GM19351 (cell line): Measurements from ENCODE around the gene CBLC.
A peak's percentile ranks its signal among the peaks of the same experiment; 100 is the strongest.
"Not testable (repeated sequence)": the region's sequence is repeated elsewhere in the genome, so short reads cannot be mapped to it uniquely, and the experiment has no call there.

Experiments
- ATAC-seq: cut with Tn5 transposase; IDR thresholded peaks from one replicate; pipeline ENCODE4 v1.9.1; 2021; ENCODE audit warnings: mild to moderate bottlenecking, moderate library complexity; ENCODE audit not compliant: unreplicated experiment

The CBLC gene

DNA sequence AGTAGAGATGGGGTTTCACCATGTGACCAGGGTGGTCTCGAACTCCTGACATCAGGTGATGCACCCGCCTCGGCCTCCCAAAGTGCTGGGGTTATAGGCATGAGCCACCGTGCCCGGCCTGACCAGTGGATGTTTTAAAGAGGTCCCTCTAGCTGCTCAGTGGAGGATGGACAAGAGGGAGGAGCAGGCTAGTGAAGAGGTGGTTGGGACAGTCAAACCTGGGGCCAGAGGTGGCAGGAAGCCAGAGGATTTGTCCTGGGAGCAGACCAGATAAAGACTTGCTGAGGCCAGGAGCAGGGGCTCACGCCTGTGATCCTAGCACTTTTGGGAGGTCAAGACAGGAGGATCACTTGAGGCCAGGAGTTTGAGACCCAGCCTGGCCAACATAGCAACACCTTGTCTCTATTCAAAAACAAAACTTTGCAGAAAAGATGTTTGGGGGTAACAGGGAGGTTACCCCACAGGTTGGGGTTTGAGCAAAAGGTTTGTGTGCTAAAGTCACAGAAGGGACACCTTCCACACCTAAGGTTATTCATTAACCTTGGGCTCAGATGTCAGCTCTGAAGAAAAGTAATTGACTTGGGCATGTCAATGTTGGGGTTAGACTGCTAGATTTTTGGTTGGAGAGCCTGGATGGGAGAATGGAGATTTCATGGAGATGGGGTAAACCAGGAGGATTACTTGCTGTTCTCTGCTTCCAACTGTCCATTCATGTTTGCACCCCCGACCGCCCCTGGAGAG lies 40.2 kb downstream of the CBLC start:
- ATAC-seq: no peak

DNA sequence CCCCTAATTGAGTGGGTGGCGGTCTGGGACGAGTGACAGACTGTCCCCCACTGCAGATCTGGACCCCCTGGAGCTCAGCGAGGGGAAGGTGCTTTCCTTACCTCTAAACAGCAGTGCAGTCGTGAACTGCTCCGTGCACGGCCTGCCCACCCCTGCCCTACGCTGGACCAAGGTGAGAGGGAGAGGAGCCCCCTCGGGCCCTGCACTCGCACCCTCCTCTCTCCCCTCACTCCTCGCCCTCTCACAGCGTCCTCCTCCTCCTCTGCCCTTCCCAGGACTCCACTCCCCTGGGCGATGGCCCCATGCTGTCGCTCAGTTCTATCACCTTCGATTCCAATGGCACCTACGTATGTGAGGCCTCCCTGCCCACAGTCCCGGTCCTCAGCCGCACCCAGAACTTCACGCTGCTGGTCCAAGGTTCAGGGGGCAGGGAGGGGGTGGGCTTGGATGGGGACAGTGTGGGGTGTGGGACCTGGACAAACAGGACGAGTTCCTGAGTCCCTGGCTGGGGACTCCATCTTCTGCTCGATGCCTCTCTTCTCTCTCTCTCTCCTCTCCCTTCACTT lies 40.9 kb downstream of the CBLC start:
- ATAC-seq: no peak

GRCh38 chr19:44819246-44819832 lies 41.6 kb downstream of the CBLC start:
- ATAC-seq: no peak

- no peak for ATAC-seq
Observed at GRCh38 chr19:44820648-44821609, 43.2 kb downstream of the CBLC start.

DNA sequence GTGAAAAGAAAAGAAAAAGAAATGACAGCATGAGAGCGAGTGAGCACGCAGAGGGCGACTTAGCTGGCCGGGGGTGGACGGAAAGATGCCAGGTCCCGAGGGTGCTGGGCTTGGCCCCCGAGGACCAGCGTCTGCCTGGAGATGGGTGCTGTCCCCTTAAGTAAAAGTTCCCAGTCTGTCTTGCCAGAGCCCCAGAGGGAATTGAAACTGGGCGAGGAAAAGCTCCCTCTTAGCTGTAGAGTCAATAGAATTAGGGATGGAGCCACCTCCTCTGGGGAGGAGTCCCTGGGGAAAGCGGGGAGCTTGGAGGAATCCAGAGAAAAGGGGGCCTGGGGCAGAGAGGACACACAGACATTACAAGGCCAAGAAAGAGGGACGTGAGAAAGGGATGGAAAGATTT lies 44.5 kb downstream of the CBLC start:
- no peak for ATAC-seq

DNA sequence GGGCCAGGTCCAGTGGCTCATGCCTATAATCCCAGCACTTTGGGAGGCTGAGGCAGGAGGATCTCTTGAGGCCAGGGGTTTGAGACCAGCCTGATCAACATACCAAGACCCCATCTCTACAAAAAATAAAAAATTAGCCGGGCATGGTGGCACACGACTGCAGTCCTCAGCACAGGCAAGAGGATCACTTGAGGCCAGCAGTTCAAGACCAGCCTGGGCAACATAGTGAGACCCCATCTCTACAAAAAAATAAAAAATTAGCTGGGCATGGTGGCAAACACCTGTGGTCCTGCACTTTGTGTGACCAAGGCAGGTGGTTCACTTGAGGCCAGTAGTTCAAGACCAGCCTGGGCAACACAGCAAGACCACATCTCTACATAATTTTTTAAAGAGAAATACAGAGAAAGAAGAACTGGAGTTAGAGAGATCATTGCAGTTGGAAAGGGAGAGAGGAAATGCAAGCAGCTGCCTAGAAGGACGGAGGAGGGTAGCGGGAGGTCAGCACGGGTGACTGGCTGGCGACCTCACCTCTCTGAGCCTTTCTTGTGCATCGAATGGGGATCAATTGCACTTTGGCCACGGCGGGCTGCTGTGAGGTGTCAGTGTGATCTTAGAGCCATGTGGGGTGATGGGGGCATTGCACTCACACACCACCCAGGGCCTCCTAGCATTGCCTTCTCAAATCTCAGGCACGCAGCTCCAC lies 45.1 kb downstream of the CBLC start:
- ATAC-seq: no peak

GRCh38 chr19:44823373-44823698 lies 45.6 kb downstream of the CBLC start:
- no peak for ATAC-seq

DNA sequence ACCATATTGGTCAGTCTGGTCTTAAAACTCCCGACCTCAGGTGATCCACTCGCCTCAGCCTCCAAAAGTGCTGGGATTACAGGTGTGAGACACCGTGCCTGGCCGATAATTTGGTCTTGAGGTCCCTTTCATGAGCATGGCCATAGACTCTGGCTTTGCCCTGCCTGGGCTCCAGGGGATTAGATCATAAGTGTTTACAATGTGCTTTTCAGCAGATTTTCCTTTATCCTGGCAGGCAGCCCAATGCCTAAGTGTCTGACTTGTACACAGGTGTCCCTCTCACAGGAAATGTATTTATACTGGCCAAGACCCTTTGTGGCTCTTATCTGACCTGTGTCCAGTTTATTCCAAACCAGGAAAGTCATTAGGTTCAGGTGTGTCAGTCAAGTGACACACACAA lies 47.1 kb downstream of the CBLC start:
- ATAC-seq: no peak

- not testable (repeated sequence) for ATAC-seq
Observed at GRCh38 chr19:44832875-44833274, 55.2 kb downstream of the CBLC start.

GRCh38 chr19:44834399-44834798 lies 56.7 kb downstream of the CBLC start:
- not testable (repeated sequence) for ATAC-seq

- ATAC-seq: no peak
Observed at GRCh38 chr19:44839276-44839675, 61.6 kb downstream of the CBLC start.

DNA sequence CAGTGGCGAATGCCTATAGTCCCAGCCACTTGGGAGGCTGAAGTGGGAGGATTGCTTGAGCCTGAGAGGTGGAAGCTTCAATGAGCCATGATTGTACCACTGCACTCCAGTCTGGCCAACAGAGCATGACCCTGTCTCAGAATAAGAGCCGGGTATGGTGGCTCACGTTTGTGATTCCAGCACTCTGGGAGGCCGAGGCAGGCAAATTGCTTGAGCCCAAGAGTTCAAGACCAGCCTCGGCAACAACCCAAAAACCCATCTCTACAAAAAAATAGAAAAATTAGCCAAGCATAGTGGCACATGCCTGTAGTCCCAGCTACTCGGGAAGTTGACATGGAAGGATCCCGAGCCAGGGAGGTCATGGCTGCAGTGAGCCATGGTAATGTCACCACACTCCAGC lies 63.1 kb downstream of the CBLC start:
- no peak for ATAC-seq

GRCh38 chr19:44841231-44841630 lies 63.5 kb downstream of the CBLC start:
- ATAC-seq: no peak

- no peak for ATAC-seq
Observed at GRCh38 chr19:44845286-44845611, 67.6 kb downstream of the CBLC start.

DNA sequence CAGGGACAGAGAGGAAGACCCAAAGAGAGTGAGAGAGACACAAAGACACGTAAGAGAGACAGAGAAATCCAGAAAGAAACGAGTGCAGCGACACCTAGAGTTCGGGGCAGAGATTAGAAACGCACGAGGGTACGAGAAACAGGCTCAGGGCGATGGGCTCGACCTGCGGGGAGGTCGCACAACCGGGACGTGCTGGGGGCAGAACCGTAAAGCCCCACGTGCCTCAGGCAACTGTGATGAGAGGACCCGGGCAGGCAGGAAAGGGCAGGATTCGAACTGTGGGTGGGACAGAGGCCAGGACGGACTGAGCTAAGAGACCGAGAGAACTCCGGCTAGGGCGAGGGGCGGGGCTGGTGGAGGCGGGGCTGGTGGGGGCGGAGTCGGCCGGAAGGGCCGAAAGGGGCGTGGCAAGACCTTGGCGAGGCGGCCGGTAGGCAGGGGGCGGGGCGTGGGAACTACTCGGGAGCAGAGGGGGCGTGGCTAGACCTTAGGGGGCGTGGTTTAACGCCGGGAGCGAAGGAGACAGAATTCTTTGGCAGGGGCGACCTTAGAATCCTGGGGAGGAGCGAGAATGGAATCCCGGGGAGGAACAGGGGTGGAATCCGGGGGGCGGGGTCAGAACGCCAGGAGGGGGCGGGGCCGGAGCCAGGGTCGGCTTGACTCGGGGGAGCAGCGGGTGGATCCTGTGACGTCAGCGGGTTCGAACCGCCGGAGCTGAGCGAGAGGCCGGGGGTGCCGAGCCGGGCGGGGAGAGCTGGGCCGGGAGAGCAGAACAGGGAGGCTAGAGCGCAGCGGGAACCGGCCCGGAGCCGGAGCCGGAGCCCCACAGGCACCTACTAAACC lies 68.1 kb downstream of the CBLC start, which contains the start of gene NECTIN2:
Gene NECTIN2 (plus strand): TSS at position 686 of the 843 bp plus-strand sequence. CDS start 229 bp downstream, outside the sequence.
- ATAC-seq: peak; percentile 57

DNA sequence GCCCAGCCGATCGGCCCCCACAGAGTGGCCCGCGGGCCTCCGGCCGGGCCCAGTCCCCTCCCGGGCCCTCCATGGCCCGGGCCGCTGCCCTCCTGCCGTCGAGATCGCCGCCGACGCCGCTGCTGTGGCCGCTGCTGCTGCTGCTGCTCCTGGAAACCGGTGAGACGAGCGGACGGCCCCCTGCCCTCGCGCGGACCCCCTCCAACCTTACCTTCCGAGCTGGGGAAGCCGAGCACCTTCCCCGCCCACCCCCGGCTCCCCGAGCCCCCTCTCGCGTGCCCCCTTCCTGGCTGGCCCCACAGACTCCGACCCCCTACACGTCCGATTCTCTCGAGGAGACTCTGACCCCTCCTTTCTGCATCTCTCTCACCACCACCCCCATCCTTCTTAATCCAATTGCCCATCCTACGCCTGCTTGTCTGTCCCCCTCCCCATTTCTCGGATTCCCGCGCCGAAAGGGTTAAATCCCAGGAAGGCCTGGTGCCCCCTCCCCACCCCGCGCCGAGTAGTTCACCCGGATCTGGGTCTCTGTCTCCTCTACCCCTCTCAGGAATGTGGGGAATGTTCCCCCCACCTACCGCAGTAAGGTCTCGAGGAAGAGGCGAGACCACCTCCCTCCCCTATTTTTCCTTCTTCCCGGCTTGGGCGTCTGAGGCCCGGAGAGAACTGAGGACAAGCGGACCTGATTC lies 68.9 kb downstream of the CBLC start:
- no peak for ATAC-seq

- no peak for ATAC-seq
Observed at GRCh38 chr19:44847144-44848035, 69.7 kb downstream of the CBLC start.
